Panc1 (cell line): ENCODE results near the gene OPN1SW. TPM values are rescaled to one million over a fixed set of nuclear protein-coding genes. Genes with fewer than 3 reads are reported as not detected.

Experiments used
- ATAC-seq: fragments of 200-7000 bp; cut with Tn5 transposase; 2 replicates; pipeline ENCODE4 v1.9.1; 2020; ENCODE audit warnings: mild to moderate bottlenecking, moderate library complexity
- BruUV-seq: library from RNA; stranded (reverse); fragments of 400-500 nt; replicated peaks from 2 replicates; lab custom pipeline; 2021; lab: Mats Ljungman, UMichigan
- CTCF ChIA-PET: fragments of 300-600 bp; sonication (Branson Sonifier 250); formaldehyde crosslinking; loops from one replicate; lab custom pipeline; 2022; ENCODE audit warnings: antibody characterized with exemption; lab: Charles Lee
- POLR2A ChIA-PET: fragments of 300-600 bp; sonication (Branson Sonifier 250); formaldehyde crosslinking; loops from one replicate; lab custom pipeline; 2022; ENCODE audit warnings: antibody characterized with exemption; lab: Charles Lee
- DNase-seq: peaks from one replicate; pipeline ENCODE4 v3.0.0-alpha.2; 2010; ENCODE audit warnings: low read depth, low spot score
- H3K27ac ChIP-seq: 2 replicates; pipeline ENCODE4 v1.5.1; 2011; ENCODE audit warnings: mild to moderate bottlenecking, low read length, inconsistent platforms
- H3K27me3 ChIP-seq: fragments of 200-500 bp; sonication (Bioruptor generic); 2 replicates; pipeline ENCODE4 v1.6.0; 2014; ENCODE audit warnings: low read length, inconsistent platforms; ENCODE audit not compliant: control insufficient read depth, insufficient read depth
- H3K36me3 ChIP-seq: fragments of 200-500 bp; sonication (Bioruptor generic); 2 replicates; pipeline ENCODE4 v1.5.1; 2014; ENCODE audit warnings: inconsistent platforms, mild to moderate bottlenecking, low read length, moderate library complexity; ENCODE audit not compliant: control insufficient read depth, insufficient read depth
- H3K4me1 ChIP-seq: 2 replicates; pipeline ENCODE4 v1.5.1; 2011; ENCODE audit warnings: inconsistent platforms, mild to moderate bottlenecking, low read length, moderate library complexity; ENCODE audit not compliant: control insufficient read depth, insufficient read depth
- H3K4me3 ChIP-seq, 2 experiments: 2 replicates each; pipeline ENCODE4 v1.5.1; 2011 to 2012; ENCODE audit warnings: low read depth in 2 of 2, low read length in 2 of 2, mild to moderate bottlenecking in 2 of 2, inconsistent platforms in 1 of 2, moderate library complexity in 1 of 2
- H3K9me3 ChIP-seq: fragments of 200-500 bp; sonication (Bioruptor generic); 2 replicates; pipeline ENCODE4 v1.5.1; 2014; ENCODE audit warnings: low read depth, mild to moderate bottlenecking, inconsistent platforms, low read length, moderate library complexity; ENCODE audit not compliant: control insufficient read depth, insufficient read depth
- POLR2AphosphoS5 ChIP-seq: IDR thresholded peaks from 2 replicates; pipeline ENCODE4 v1.6.1; 2012; ENCODE audit warnings: mild to moderate bottlenecking, low read depth, low read length, moderate library complexity
- SIN3A ChIP-seq: IDR thresholded peaks from 2 replicates; pipeline ENCODE4 v1.6.1; 2012; ENCODE audit warnings: low read depth, mild to moderate bottlenecking, low read length, moderate library complexity, borderline replicate concordance; ENCODE audit not compliant: insufficient read depth
- TCF7L2 ChIP-seq: IDR thresholded peaks from 2 replicates; pipeline ENCODE4 v1.6.1; 2011; ENCODE audit warnings: mild to moderate bottlenecking, low read depth, low read length, inconsistent platforms
- in situ Hi-C: cut with HindIII; loops from 2 replicates; pipeline ENCODE4 v1.10.0; 2016; ENCODE audit warnings: low sequenced_read_pairs, low pct_unique_long_range_greater_than_20kb
- intact Hi-C: fragments of 100-400 bp; cut with micrococcal nuclease; formaldehyde crosslinking; loops from one replicate; pipeline ENCODE4 v1.10.0; 2022; ENCODE audit not compliant: unreplicated experiment
- total RNA-seq: library from RNA; stranded (reverse); gene quantifications from one replicate; pipeline ENCODE4 v1.2.1, GENCODE V29; 2021; ENCODE audit not compliant: unreplicated experiment
- TF ChIP-seq, protein P1 (sequence below), 2 experiments: IDR thresholded peaks; 2 replicates each; pipeline ENCODE4 v1.6.1; 2011 to 2012; ENCODE audit warnings: low read depth in 2 of 2, control low read depth in 1 of 2, low read length in 1 of 2, mild to moderate bottlenecking in 1 of 2, moderate library complexity in 1 of 2; ENCODE audit not compliant: insufficient read depth in 1 of 2
- TF ChIP-seq, protein P2 (sequence below): fragments of 450-650 bp; IDR thresholded peaks from 2 replicates; pipeline ENCODE4 v1.5.1; 2017; ENCODE audit warnings: mild to moderate bottlenecking

The OPN1SW gene
- total RNA-seq, 1 experiment from 2014 or later: not detected

DNA sequence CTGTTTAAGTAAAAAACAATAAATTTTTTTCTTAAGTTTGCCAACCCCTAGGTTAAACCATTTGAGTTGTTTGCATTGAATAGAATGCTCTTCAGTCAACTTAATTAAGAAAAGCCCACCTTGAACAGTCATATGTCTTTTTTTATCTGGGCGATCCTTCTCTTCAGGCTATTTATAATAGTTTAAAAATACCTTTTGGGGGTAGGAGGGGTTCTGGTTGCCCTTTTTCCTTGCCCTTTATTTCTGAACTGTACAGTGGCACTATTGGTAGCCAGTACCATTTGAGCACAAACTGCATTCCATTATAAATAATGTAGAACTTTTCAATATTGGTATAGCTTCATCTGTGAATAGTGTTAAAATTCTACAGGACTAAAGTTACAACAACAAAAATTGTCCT lies 23.3 kb downstream of the OPN1SW start:
- Histone ChIP-seq H3K9me3 (no peaks in the 10 kb centered on the region), H3K36me3 (peaks cover 40% of the 10 kb centered on the region), H3K4me3 (no peak overlapping the region), H3K27ac (no peak overlapping the region), H3K27me3 (no peaks in the 10 kb centered on the region), H3K4me1 (no peaks in the 10 kb centered on the region)
- no TSS peak for BruUV-seq
- intact Hi-C loops (no loop called here), in situ Hi-C loops (no loop called here)
- TF ChIP-seq POLR2AphosphoS5 (no peak), SIN3A (no peak), TCF7L2 (no peak)
- TF ChIP-seq, protein P1, sequence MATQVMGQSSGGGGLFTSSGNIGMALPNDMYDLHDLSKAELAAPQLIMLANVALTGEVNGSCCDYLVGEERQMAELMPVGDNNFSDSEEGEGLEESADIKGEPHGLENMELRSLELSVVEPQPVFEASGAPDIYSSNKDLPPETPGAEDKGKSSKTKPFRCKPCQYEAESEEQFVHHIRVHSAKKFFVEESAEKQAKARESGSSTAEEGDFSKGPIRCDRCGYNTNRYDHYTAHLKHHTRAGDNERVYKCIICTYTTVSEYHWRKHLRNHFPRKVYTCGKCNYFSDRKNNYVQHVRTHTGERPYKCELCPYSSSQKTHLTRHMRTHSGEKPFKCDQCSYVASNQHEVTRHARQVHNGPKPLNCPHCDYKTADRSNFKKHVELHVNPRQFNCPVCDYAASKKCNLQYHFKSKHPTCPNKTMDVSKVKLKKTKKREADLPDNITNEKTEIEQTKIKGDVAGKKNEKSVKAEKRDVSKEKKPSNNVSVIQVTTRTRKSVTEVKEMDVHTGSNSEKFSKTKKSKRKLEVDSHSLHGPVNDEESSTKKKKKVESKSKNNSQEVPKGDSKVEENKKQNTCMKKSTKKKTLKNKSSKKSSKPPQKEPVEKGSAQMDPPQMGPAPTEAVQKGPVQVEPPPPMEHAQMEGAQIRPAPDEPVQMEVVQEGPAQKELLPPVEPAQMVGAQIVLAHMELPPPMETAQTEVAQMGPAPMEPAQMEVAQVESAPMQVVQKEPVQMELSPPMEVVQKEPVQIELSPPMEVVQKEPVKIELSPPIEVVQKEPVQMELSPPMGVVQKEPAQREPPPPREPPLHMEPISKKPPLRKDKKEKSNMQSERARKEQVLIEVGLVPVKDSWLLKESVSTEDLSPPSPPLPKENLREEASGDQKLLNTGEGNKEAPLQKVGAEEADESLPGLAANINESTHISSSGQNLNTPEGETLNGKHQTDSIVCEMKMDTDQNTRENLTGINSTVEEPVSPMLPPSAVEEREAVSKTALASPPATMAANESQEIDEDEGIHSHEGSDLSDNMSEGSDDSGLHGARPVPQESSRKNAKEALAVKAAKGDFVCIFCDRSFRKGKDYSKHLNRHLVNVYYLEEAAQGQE (IDR thresholded peaks at IDR 0.05; ENCODE audit: insufficient read depth in 1 of 2, low read depth in 2 of 2, low read length in 1 of 2): no peak
- TF ChIP-seq, protein P2, sequence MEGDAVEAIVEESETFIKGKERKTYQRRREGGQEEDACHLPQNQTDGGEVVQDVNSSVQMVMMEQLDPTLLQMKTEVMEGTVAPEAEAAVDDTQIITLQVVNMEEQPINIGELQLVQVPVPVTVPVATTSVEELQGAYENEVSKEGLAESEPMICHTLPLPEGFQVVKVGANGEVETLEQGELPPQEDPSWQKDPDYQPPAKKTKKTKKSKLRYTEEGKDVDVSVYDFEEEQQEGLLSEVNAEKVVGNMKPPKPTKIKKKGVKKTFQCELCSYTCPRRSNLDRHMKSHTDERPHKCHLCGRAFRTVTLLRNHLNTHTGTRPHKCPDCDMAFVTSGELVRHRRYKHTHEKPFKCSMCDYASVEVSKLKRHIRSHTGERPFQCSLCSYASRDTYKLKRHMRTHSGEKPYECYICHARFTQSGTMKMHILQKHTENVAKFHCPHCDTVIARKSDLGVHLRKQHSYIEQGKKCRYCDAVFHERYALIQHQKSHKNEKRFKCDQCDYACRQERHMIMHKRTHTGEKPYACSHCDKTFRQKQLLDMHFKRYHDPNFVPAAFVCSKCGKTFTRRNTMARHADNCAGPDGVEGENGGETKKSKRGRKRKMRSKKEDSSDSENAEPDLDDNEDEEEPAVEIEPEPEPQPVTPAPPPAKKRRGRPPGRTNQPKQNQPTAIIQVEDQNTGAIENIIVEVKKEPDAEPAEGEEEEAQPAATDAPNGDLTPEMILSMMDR: no peak
- ChIA-PET POLR2A (no interaction called here), CTCF (no interaction called here)
- DNase-seq (no peak), ATAC-seq (no peak)

DNA sequence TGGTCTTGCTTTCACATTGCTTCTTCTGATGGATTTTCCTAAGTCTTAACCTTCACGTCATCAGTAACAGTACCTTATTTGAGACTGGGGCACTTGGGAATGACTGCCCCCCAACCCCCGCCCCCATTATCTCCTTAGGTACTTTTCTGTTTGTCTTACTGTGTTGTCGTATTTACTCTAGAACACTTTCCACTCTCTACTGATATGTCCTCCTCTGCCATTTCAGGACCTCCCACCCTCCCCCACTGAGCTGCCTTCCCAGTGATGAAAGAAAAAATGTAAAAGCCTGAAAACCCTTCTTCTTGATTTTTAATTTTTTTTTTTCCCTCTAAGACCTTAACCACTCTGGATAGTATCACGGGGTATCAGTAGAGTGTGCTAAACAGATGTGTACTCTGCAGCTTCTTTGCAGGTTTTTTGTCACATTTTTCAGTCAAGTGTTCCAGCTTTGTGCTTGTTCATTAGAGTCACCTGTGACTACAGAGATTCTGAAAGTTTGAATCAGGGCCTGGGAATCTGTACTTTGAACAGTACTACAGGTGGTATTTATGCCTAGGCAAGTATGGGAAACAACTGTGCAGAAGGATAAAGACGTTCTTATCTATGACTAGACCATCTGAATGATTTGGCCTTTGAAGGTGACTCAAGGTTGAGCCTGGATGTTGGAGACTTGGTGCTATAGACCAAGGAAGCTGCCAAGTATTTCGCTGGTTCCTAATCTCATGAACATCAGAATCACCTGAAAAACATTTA lies 28.1 kb downstream of the OPN1SW start:
- Histone ChIP-seq H3K36me3 (peaks cover 21% of the 10 kb centered on the region), H3K27me3 (no peaks in the 10 kb centered on the region), H3K4me1 (peaks cover 7% of the 10 kb centered on the region), H3K27ac (no peak overlapping the region), H3K9me3 (no peaks in the 10 kb centered on the region), H3K4me3 (no peak overlapping the region)
- DNase-seq (no peak), ATAC-seq (no peak)
- no TSS peak for BruUV-seq
- intact Hi-C loops: no loop called here
- in situ Hi-C loops: no loop called here
- no peak for TF ChIP-seq TCF7L2
- TF ChIP-seq, protein P1 (IDR thresholded peaks at IDR 0.05; ENCODE audit: insufficient read depth in 1 of 2, low read depth in 2 of 2, low read length in 1 of 2): no peak
- no peak for TF ChIP-seq SIN3A
- no peak for TF ChIP-seq POLR2AphosphoS5
- TF ChIP-seq, protein P2: no peak
- ChIA-PET CTCF (no interaction called here), POLR2A (no interaction called here)
